ENCODE data around the gene TBX1. TPM values are rescaled to one million over a fixed set of nuclear protein-coding genes. Genes with fewer than 3 reads are reported as not detected.

The TBX1 gene
- total RNA-seq, 4 donors from 2014 or later: 1.0 to 23.2 (median 5.8) TPM

- DNase-seq: no peak
- no peaks in the 10 kb centered on the region for H3K36me3 ChIP-seq
- H3K9me3 ChIP-seq: no peaks in the 10 kb centered on the region
- H3K27ac ChIP-seq: no peak overlapping the region
- H3K27me3 ChIP-seq: peaks cover 18 to 44% of the 10 kb centered on the region in 2 donors
- no peak overlapping the region for H3K4me3 ChIP-seq
- H3K4me1 ChIP-seq: peaks cover 0 to 26% of the 10 kb centered on the region in 2 donors
- intact Hi-C loops (cut with DNase I; ENCODE audit: low total_unique reads): no loop called here
- TF ChIP-seq CTCF (IDR thresholded peaks at IDR 0.05) (no peak), POLR2A (IDR thresholded peaks at IDR 0.05) (no peak)
These were observed 2.3 kb upstream of the TBX1 start for GRCh38 chr22:19757985-19758895.

DNA sequence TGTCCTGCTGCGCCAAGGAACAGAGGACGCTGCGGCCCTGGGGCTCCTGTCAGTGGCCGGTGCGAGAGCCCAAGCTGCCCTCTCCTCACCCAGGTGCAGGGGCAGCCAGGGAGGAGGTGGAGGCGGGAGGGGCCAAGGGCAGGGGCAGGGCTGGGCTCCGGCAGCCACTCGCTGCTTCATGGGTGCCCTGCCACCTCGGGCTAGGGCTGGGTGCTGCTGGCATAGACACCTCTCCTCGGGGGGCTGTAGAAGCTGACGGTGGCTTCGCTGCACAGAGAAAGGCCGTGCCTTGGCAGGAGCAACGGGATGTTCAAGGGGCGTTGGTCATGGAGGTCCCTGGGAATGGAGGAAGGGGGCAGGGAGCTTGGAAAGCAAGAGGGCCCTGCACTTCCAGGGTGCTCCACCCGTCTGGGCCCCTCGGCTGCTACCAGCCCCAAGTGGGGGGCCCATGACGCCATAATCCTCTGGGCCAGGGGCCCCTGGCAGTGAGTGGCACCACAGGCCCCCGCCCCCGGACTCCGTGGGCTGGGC lies 1.6 kb upstream of the TBX1 start:
- DNase-seq: no peak
- no peaks in the 10 kb centered on the region for H3K9me3 ChIP-seq
- peaks cover 0 to 26% of the 10 kb centered on the region in 2 donors for H3K4me1 ChIP-seq
- no peak overlapping the region for H3K27ac ChIP-seq
- no peak overlapping the region for H3K4me3 ChIP-seq
- intact Hi-C loops (cut with DNase I; ENCODE audit: low total_unique reads): no loop called here
- peaks cover 18 to 47% of the 10 kb centered on the region in 2 donors for H3K27me3 ChIP-seq
- H3K36me3 ChIP-seq: no peaks in the 10 kb centered on the region
- TF ChIP-seq POLR2A (IDR thresholded peaks at IDR 0.05) (no peak), CTCF (IDR thresholded peaks at IDR 0.05) (no peak)

DNA sequence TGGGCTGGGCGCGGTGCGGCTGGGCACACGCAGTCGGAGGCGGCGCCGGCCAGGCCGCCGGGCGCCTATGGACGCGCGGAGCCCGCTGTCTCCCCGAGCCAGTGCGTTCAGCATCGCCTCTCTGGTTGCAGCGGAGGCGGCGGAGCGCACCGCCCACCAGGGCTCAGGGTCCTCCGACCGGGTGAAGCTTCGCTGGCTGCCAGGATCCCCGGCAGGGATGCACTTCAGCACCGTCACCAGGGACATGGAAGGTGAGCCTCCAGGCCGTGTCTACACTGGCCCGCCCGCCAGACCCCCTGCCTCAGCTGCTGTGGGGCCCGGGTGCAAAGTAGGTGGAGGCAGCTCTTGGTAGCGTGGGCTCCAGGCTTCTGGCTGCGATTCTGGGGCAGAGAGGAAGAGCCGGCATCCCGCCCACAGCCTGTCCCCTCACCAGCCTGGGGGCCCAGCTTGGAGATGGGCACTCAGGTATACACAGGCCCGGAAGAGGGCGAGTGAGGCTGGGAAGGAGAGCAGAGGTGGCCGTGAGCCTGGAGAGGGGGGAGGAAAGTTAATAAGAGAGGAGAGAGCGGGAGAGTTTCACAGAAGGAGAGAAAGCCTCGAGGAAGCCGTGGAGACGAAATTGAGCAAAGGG lies 1.0 kb upstream of the TBX1 start:
- no peak for DNase-seq
- peaks cover 18 to 45% of the 10 kb centered on the region in 2 donors for H3K27me3 ChIP-seq
- TF ChIP-seq CTCF (IDR thresholded peaks at IDR 0.05): no peak
- H3K36me3 ChIP-seq: no peaks in the 10 kb centered on the region
- no peak overlapping the region for H3K27ac ChIP-seq
- intact Hi-C loops (cut with DNase I; ENCODE audit: low total_unique reads): no loop called here
- peaks cover 0 to 26% of the 10 kb centered on the region in 2 donors for H3K4me1 ChIP-seq
- H3K4me3 ChIP-seq: no peak overlapping the region
- H3K9me3 ChIP-seq: no peaks in the 10 kb centered on the region

DNA sequence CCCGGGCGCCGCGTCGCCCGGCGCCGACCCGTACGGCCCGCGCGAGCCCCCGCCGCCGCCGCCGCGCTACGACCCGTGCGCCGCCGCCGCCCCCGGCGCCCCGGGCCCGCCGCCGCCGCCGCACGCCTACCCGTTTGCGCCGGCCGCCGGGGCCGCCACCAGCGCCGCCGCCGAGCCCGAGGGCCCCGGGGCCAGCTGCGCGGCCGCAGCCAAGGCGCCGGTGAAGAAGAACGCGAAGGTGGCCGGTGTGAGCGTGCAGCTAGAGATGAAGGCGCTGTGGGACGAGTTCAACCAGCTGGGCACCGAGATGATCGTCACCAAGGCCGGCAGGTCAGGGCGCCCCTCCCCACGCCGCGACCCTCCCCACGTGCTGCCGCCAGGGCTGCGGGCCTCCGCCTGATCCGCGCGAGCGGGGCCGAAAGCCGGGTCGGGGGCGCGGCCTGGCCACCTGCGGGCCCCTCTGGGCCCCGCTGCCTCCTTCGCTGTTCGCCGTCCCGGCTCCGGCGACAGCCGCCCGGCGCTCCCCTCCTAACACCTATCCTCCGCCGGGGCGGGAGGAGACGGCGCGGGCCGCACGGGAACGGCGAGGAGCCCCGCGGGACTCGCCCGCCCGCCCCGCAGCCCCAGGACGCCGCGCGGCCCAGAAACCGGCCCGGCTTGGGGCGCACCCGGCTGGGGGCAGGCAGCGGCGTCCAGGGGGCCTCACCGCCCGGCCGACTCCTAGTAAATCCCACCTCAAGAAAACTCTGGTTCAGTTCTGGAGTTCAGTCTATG lies 560 bp downstream of the TBX1 start:
- no peaks in the 10 kb centered on the region for H3K9me3 ChIP-seq
- TF ChIP-seq POLR2A (IDR thresholded peaks at IDR 0.05): no peak
- TF ChIP-seq CTCF (IDR thresholded peaks at IDR 0.05): no peak
- DNase-seq: no peak
- peaks cover 14 to 39% of the 10 kb centered on the region in 2 donors for H3K27me3 ChIP-seq
- intact Hi-C loops (cut with DNase I; ENCODE audit: low total_unique reads): no loop called here
- no peak overlapping the region for H3K27ac ChIP-seq
- no peaks in the 10 kb centered on the region for H3K36me3 ChIP-seq
- H3K4me3 ChIP-seq: no peak overlapping the region
- peaks cover 0 to 18% of the 10 kb centered on the region in 2 donors for H3K4me1 ChIP-seq

Measured in uterus (tissue), 4 donors.